Activated CD4-positive, alpha-beta T cell treated with anti-CD3 and anti-CD28 coated beads, Interleukin-2, Interleukin-4, amounts not matched to agents 100 ng/mL and 50 ng/mL, durations not matched to agents 16 hours and 8 hours (primary cell): Measurements from ENCODE around the gene P4HA2.
A peak's percentile ranks its signal among the peaks of the same experiment; 100 is the strongest.

Source experiments
- DNase-seq: peaks from one replicate; pipeline ENCODE4 v3.0.0-alpha.2; 2020; ENCODE audit warnings: low spot score

Gene P4HA2

DNA sequence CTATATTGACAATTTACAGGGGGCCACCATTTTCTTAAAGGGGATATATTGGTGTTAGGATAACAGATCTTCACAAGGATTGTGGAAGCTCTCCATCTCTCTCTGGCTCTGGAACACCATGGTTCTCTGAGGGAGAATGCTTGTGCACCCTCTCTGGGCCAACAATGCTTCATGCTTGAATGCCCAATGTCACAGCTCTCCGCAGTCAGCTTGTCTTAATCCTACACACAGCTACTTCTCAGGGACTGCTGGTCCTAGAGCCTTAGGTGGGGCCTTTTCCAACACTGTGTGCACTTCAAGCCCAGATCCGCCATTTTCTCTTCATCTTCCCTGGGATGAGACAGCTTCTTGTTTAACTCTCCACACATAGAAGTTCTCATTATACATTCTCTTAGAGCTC lies 22.9 kb upstream of the P4HA2 start:
- DNase-seq: no peak

DNA sequence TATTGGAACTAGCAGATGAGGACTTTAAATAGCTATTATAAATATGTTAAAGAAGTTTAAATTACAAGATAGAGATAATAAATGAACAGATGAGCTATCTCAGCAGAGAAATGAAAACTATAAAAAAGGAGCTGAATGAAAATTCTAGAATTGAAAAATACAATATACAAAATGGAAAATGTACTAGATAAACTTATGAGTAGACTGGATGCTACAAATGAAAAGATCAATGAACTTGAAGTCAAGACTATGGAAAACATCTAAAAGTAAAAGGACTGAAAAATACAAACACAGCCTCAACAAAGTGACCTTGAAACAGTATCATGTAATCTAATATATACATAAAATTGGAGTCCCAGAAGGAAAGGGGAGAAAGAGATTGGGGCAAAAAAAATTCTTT lies 19.2 kb upstream of the P4HA2 start:
- DNase-seq: no peak

DNA sequence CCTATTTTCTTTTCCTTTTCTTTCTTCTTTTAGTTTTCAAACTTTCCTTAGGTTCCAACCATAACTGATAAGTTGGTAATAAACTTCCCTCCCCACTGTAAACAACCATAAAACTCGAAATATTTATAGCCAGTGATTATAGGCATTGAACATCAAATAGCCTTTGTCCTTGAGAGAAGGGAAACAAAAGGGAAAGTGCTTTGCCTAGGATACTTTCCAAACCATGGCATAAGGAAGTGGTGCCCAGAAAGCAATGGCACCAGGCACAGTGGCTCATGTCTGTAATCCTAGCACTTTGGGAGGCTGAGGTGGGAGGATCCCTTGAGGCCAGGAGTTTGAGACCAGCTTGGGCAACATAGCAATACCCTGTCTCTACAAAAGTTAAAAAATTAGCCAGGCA lies 17.9 kb upstream of the P4HA2 start:
- DNase-seq: no peak

DNA sequence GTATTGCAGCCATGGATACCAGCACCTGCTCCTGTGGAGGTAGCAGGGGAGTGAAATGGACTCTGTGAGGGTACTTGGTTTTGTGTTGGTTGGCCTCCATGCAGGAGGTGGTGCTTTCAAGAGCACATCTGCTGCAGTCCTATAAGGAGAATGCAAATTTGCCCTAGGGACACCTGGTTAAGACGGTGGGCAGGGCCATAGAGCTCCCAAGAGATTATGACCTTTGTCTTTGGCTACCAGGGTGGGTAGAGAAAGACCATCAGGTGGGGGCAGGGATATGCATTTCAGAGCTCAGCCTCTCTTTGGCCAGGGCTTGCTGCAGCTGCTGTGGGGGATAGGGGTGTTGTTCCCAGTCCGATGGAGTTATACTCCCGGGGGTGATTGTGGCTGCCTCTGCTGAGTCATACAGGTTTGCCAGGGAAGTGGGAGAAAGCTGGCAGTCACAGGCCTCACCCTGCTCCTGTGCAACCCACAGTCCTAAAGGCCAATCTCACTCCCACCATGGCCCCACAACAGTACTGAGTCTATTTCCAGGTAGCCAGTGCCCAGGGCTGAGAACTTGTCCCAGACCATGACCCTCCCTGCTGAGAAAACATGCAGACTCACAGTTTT lies 15.8 kb upstream of the P4HA2 start:
- no peak for DNase-seq

DNA sequence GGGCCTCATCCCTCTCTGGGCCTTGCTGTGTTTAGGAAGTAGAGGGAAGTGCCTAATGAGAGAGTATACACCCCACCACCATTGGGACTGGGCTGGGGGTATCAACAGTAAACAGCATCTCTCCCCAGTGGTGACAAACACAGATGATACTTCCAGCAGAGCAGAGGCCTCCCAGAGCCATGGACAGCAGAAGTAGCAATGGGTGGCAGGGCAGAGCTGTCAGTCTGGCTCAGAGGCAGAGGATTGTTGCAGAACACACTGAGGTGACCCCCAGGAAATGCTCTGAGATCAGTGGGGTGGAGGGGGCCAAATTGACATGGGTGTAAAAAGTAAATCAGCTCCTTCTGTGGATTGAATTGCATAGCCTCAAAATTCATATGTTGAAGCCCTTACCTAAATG lies 12.1 kb upstream of the P4HA2 start:
- no peak for DNase-seq

DNA sequence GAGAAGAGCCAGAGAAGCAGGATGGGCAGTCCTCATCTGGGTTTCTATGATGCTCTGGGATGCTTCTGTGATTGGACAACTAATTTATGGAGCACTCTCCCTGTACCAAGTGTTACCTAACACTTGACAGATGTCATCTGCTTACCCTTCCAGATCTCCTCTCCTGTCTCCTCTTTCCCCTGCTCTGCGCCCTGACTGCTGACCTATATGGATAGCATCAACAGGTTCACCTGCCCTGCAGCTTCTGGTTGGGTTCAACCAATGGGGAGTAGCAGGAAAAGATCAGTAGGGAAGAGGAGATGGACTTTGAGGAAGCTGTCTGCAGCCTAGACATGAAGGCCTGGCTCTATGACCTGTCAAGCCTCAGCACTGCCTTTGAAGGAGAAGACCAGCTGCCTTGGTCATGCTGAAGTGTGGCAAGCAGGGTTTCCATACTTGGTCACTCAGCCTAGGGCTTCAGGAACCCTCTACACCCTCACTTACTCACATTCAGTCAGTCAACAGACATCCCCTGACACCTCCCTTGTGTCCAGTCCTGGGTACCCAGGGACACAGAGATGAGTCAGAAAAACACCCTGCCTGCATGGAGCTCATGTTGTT lies 11.3 kb upstream of the P4HA2 start:
- no peak for DNase-seq

DNA sequence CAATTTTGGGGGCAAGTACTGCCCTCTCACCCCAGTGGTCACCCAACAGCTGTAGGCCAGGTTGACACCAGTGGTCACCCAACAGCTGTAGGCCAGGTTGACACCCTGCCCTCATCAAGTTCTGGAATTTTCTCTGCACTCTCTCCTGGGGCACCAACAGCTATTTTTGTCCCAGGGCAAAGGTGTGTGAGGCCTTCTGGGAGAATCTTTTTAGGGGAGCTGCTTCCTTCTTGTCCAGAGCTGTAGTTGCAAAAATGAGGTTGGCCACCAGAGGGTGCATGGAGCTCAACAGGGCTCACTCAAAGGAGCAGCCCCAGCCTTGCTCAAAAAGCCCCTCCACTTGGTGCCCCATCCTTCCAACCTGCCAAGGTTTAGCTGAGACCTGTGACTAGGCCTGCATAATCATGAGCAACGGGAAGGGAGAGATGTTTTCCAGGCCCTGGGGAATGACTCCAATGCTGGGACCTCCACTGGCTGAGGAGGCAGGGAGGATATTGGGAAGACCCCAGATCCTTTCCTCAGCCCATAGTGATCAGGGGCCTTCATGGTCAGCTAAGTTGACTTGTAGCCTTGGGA lies 10.6 kb upstream of the P4HA2 start:
- peak; percentile 77 for DNase-seq

DNA sequence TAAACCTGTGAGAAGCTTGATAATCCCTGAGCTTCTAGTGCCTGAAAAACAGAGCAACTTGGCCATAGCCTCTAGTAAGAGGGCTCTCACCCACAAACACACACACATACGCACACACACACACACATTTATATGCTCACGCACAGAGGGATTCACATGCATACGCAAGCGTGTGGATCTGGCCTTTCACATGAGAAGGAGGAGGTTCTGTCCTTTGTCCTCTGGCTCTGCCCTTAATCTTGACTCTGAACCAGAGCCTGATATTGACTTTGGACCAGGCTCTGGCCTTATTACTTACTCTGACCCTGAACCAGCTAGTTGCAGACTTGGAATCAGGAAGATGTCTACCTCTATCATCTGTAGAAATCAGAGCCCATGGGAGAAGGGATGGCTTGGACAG lies 10.0 kb upstream of the P4HA2 start:
- no peak for DNase-seq

DNA sequence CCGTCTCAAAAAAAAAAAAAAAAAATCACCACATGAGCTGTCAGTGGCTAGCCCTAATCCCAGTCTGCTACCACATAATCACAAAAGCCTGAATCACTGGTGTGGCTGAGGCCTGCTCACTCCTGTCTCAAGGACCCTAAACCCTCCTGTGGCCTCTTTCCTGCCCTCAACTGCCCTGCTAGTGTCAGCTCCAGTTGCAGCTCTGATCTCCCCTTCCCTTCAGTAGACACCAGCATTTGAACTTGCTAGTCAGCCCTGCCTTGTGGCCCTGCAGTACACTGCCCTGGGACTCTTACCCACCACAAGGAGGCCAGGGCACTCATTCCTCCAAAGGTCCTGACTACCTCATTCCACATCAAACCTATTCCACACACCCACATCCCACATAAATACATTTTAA lies 9.5 kb upstream of the P4HA2 start:
- DNase-seq: no peak

DNA sequence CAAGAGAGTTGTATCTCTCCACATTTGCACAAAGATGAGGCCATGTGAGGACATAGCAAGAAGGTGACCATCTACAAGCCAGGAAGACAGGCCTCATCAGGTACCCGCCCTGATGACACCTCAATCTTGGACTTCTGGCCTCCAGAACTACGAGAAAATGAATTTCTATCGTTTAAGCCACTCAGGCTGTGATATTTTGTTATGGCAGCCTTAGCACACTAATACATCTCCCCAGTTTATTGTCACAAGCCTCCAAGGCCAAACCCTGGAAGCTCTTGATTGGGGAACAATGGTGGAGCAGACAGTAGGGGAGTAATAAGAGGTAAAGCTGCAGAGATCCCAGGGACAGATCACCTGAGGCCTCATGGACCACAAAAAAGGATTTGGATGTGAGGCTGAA lies 7.7 kb upstream of the P4HA2 start:
- no peak for DNase-seq

DNA sequence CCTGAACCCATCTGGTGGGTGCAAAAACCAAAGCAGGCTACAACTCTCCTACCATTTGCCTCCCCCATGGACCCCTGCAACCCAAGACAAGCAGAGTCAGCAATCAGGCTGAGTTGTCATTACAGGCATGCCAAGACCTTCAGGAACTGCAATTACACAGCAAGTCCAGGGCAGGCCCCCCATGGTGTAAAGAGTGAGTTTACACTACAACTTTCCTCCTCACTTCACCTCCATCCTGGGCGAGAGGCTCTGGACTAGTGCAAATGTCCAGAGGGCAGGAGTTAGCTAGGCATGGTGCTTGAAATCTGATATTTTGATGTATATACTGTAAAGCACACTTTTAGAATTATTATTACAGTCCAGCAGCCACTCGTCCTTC lies 7.0 kb upstream of the P4HA2 start:
- DNase-seq: no peak

DNA sequence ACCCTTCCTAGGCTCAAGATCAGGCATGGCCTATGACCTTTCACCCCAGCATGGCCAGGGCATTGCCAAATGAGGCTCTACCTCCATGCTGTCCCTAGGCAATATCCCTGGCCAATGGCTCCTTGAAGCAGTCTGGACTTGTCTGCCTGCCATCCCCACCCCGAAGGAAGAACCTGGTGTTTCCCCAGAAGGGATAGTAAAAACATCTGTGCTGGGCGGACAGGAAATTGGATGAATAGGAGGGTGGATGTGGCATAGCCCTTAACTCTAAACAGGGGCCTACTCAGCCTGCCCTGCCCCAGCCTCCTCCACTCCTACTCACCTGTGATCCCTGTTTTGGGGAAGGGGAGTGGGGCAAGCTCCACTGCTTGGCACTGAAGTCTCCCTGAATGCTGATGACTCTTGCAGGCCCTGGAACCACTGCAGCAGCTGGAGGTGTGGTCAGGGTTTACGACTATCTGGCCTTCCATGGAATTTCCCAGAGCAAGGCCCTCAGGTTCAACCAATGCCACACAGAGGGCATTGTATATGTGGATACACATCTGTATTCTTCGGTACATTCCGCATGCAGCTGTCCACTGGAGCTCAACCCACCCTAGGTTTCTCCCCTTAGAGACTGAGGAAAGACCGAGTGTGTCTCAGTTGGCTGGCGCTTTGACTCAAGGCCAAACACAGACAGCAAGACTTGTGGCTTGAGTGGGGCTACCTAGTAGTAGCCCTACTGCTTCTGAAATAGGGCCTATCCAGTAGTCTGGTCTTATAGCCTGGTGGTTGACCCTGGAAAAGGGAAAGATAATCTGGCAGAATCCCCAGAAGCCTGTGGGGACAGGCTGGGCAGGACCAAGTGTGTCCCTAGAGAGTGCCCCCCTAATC lies 6.4 kb upstream of the P4HA2 start:
- no peak for DNase-seq

DNA sequence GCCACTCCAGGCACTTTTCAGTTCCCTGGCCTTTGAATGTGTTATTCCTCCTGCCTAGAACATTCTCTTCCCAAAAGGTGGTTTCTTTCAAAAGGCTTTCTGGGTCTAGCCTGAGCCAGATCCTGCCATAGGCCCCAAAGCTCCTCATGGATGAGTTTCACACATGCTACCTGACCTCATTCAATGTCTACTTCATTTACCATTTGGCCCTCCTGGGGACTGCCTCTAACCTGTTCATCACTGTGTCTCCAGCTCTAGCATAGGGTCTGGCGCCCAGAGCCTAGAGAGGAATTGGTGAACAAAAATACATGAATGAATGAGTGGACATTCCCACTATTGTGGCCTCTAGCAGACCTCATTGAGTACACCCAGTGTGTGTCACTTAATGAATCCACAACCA lies 5.4 kb upstream of the P4HA2 start:
- DNase-seq: no peak

DNA sequence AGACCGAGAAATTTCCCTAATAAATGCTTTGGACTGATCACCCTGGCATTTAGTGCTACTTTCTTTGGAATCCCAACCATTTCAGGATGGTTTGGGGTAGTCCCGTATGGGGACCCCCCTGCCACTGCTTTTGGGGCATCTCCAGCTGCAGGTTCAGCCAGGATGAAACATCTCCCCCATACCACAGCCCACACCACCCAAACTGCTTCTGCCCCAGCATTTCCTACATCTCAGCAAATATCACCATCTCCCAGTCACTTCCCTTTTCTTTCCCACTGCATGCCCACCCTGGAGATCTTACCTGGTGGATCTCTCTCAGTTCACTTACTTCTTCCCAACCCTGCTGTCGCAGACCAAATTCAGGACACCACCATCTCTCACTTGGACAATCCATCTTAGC lies 4.8 kb upstream of the P4HA2 start:
- DNase-seq: no peak

DNA sequence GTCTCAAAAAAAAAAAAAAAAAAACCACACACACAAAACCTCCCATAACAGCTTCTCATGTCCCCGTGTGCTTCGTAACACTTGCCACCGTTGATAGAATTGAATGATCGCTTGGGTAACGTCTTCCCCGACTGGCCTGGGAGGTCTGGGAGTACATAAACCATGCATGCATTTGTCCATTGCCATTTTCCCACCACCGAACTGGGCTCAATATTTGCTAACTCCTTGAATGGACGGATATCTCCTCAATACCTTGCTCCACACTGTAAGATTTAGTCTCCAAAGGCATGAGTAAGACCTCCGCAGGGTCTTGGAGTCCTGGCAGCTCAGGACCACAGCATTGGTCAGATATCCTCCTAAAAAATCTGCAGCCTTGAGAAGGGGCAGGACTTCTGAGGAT lies 3.2 kb upstream of the P4HA2 start:
- no peak for DNase-seq

DNA sequence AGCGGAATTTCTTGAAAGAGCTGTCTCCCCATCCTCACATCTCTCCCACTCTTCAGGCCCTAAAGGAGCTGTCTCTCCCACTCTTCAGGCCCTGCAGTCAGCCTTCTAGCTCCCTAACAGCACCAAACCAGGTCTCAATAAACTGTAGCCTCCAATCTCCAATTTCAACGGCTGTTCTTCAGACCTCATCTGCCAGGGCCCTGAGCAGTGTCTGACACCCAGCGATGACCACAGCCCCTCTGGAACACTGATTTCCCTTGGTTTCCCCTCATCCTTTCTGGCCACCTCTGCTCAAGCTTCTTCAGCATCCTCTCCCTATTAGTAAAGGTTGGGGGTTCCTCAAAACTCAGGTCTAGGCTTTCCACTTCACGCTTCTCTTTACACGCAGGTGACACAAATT lies 1.6 kb upstream of the P4HA2 start:
- DNase-seq: no peak

DNA sequence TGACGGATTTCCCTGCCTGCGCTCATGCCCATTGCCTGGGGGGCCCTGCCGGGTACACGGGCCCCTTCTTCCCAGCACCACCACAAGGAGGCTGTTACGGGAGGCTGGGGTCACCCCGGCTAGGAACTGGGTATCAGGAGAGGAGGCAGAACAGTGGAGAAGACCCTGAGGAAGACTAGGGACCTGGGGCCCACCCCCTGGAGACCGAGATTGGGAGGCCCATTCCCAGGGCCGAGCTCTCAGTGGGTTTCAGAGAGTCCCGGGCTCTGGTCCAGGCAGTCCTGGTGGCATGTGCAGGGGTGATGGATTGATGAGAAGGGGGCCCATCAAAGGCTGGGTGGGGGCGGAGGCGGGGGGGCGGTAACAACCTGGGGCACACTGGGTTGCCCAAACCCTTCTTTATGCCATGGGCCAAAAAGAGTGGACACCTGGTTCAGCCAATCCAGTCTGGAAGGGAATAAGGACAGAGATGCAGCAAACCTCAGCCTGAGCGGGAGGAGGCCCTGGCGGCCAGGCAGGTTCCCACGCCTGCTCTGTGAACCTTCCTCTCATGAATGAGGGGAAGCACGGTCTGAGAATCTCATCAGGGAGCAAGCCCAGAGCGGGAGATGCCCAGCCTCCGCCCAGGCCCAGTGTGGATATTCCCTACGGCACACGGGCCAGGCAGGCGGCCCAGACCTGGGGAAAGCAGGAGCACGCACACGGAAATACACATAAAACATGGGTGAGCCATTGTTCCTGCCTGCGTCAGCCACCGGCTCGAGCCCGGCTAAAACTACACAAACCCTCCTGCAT lies 785 bp upstream of the P4HA2 start:
- DNase-seq: no peak

DNA sequence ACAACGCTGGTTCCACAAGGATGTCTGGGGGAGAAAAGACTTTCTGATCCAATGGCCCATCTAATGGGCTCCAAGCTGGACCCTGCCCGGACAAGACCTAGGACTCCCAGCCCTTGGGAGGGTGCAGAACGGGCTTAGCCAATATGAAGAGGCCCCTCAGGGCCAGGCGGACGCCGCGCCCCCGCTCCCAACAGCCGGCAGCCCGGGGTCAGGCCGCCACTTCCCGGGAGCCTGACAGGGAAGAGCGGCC lies 493 bp downstream of the P4HA2 start:
- no peak for DNase-seq

DNA sequence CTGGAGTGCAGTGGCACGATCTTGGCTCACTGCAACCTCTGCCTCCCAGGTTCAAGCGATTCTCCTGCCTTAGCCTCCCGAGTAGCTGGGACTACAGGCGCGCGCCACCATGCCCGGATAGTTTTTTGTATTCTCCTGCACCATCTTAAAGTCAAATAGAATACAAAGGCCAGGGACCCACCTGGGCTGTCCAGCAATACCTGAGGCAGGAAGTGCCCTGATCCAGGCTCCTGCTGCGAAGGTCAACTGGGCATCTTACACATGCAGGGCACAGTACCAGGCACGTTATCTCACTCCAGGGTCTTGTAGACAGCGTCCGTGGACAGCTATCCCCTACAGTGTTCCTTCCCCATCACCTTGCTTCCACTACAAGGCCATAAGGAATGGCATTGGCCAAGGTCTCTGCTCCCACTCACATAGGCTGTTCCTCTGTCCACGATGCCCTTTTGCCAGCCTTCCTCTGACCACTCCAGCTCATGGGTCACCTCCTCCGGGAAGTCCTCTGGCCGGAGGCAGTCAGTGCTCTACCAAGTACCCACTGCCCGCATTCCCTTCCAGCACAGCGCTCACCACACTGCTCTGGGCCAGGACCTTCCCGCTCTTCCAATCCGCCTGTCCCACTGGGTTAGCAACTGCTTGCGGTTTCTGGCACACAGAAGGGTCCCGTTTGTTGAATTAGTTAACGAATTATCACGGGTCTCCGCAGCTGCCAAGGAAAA lies 978 bp downstream of the P4HA2 start:
- DNase-seq: no peak

DNA sequence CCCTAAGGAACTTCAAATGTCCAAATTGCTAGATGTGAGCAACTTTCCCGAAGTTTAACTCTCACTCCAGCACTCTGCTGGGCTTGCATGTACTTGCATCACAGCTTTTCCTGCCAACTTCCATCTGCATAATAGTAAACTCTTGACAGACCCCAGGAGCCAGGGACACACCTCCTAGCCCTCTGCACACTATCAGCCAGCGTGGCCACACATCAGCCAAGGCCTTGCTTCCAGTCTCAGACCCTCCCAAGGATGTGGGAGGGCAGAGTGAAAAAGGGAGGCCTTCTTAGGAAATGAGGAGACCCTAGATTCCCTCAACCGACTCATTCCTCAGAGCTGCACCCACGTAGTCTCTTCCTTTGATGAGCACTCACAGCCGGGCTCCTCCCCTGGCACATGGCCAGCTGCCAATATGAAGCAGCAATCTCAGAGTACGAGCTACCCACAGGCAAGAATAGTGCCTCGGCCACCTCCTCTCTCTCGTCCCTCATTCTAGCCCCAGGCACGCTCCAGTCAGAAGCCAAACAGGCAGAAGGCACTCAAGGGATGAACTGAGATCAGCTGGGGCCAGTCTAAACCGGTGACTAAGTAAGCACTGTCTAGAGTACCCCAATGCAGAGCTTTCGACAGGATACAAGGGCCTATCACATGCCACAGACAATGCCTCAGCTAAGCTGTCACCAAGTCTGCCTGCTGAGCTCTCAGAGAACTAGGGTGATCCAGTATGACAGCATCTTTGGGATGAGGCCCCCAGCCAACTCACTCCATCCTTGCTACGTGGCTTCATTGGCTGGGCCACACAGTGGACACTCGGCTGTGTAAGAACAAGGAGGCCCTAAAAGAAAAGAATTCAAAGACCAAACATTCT lies 2.3 kb downstream of the P4HA2 start:
- DNase-seq: no peak

DNA sequence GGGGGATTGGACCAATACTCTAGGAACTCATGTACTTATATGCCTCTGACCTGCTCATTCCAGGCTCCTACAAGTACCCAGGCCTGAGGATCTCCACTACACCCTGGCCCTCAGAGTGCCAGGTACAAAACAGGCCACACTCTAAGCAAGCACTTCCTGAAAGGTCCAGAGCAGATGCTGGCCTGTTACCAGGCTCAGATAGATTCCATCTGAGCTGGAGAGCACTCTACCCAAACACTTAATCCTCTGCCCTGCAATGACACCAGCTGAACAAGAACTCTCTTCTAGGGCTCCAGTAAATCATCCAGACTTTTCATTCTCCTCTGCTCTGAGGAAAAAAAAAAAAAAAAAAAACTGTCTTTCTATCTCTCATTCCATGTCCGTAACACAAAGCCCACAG lies 2.9 kb downstream of the P4HA2 start:
- no peak for DNase-seq
